Glomerular visceral epithelial cell (primary cell): ENCODE results near the gene MRPL24.

ENCODE experiments used
- DNase-seq: peaks from one replicate; pipeline ENCODE4 v3.0.0-alpha.2; 2016; ENCODE audit errors: extremely low spot score

Gene MRPL24

GRCh38 chr1:156709757-156710489 lies 31.0 kb downstream of the MRPL24 start:
- DNase-seq: peak; percentile 70

- DNase-seq: no peak
These were observed 31.9 kb downstream of the MRPL24 start for GRCh38 chr1:156709031-156709430.

- DNase-seq: no peak
These were observed 32.6 kb downstream of the MRPL24 start for GRCh38 chr1:156708218-156708661.

- DNase-seq: no peak
These were observed 33.3 kb downstream of the MRPL24 start for GRCh38 chr1:156707417-156708217.

- DNase-seq: no peak
These were observed 34.1 kb downstream of the MRPL24 start for GRCh38 chr1:156706657-156707416.

GRCh38 chr1:156705918-156706656 lies 34.8 kb downstream of the MRPL24 start:
- peak; percentile 47 for DNase-seq

GRCh38 chr1:156705321-156705917 lies 35.5 kb downstream of the MRPL24 start, which contains the start of gene CRABP2:
Gene CRABP2 (minus strand): TSS chr1:156705583. CDS start chr1:156705446, 137 bp downstream.
- DNase-seq: no peak

GRCh38 chr1:156704930-156705320 lies 36.0 kb downstream of the MRPL24 start:
- peak; percentile 82 for DNase-seq

GRCh38 chr1:156704166-156704711 lies 36.6 kb downstream of the MRPL24 start:
- no peak for DNase-seq

GRCh38 chr1:156703741-156704140 lies 37.1 kb downstream of the MRPL24 start:
- DNase-seq: no peak

- no peak for DNase-seq
These were observed 37.6 kb downstream of the MRPL24 start for GRCh38 chr1:156703336-156703735.

GRCh38 chr1:156700736-156701531 lies 40.0 kb downstream of the MRPL24 start:
- DNase-seq: no peak

- DNase-seq: no peak
These were observed 41.9 kb downstream of the MRPL24 start for GRCh38 chr1:156698995-156699394.

- DNase-seq: peak; percentile 64
These were observed 43.4 kb downstream of the MRPL24 start for GRCh38 chr1:156697481-156697880.

- no peak for DNase-seq
These were observed 44.1 kb downstream of the MRPL24 start for GRCh38 chr1:156696755-156697154.

- no peak for DNase-seq
These were observed 46.3 kb downstream of the MRPL24 start for GRCh38 chr1:156694690-156694962.

GRCh38 chr1:156693848-156694689 lies 46.8 kb downstream of the MRPL24 start:
- no peak for DNase-seq

GRCh38 chr1:156692925-156693847 lies 47.7 kb downstream of the MRPL24 start:
- DNase-seq: no peak
